Motor neuron (in vitro differentiated cells): ENCODE results near the gene COL27A1. TPM values are rescaled to one million over a fixed set of nuclear protein-coding genes. Genes with fewer than 3 reads are reported as not detected.

ENCODE experiments used
- ATAC-seq, 8 experiments: fragments of 200-7000 bp; cut with Tn5 transposase; replicated peaks in 6 of 8; 2 replicates each; pipeline ENCODE4 v1.8.0; 2021; ENCODE audit warnings: mild to moderate bottlenecking in 8 of 8, moderate library complexity in 8 of 8
- H3K27ac ChIP-seq, 2 donors: fragments of 250-450 bp; sonication (Bioruptor Pico); 2 replicates each; pipeline ENCODE4 v1.9.0; 2021; ENCODE audit warnings: antibody characterized with exemption in 2 of 2, mild to moderate bottlenecking in 2 of 2, moderate library complexity in 1 of 2
- H3K4me1 ChIP-seq, 2 donors: fragments of 250-450 bp; sonication (Bioruptor Pico); replicated peaks in 1 of 2; 2 replicates each; pipeline ENCODE4 v1.6.1; 2021; ENCODE audit warnings: antibody characterized with exemption in 2 of 2, mild to moderate bottlenecking in 2 of 2, moderate library complexity in 1 of 2
- H3K4me3 ChIP-seq, 5 donors: fragments of 250-450 bp; sonication (Bioruptor Pico); 2 replicates each; pipeline ENCODE4 v1.9.0; 2021; ENCODE audit warnings: antibody characterized with exemption in 5 of 5, mild to moderate bottlenecking in 5 of 5, moderate library complexity in 4 of 5
- WGBS, 10 experiments: fragments of 450-650 bp; shearing (Covaris generic); methylation state at CpG; one replicate each; pipeline ENCODE4 v1.0.0; 2022; 5-methylcytosine and 5-hydroxymethylcytosine counted together
- in situ Hi-C, 9 experiments: fragments of 400-800 bp; cut with MboI; loops; one replicate each; pipeline ENCODE4 v1.15.0; 2021; ENCODE audit warnings: low sequenced_read_pairs in 9 of 9, low pct_unique_long_range_greater_than_20kb in 2 of 9; ENCODE audit not compliant: unreplicated experiment in 9 of 9
- total RNA-seq, 8 experiments: library from RNA; unstranded; fragments of 300-600 nt; gene quantifications; 2 replicates each; pipeline versions ENCODE4 v1.2.3 to v1.2.4, GENCODE V29; 2022

The COL27A1 gene
- total RNA-seq, 8 experiments from 2014 or later, result 0.54 to 40.3 (median 4.2) TPM

GRCh38 chr9:114140401-114140800 lies 14.9 kb upstream of the COL27A1 start:
- ATAC-seq, result no peak
- Histone ChIP-seq H3K27ac (no peak overlapping the region), H3K4me1 (no peaks in the 10 kb centered on the region), H3K4me3 (no peak overlapping the region)
- in situ Hi-C loops, result loop anchor here in 1 of 9 experiments (25.0 kb wide), 1 partner anchor 103 kb away; no protein-coding TSS in a partner anchor
- 20 to 100% (median 80%) methylated on average over 1 to 2 of the region's 2 CpGs; no CpG with 5 or more reads in 7 of the 10 experiments for WGBS, 10 experiments

- H3K4me1 ChIP-seq, result no peaks in the 10 kb centered on the region
- no peak overlapping the region for H3K4me3 ChIP-seq
- H3K27ac ChIP-seq, result no peak overlapping the region
- WGBS, 10 experiments, result 7 to 100% (median 57%) methylated on average over 1 to 4 of the region's 4 CpGs; no CpG with 5 or more reads in 3 of the 10 experiments
- ATAC-seq, result no peak
- in situ Hi-C loops, result loop anchor here in 1 of 9 experiments (25.0 kb wide), 1 partner anchor 104 kb away; no protein-coding TSS in a partner anchor
Observed at GRCh38 chr9:114140850-114141249, 14.5 kb upstream of the COL27A1 start.

GRCh38 chr9:114141553-114142402 lies 13.6 kb upstream of the COL27A1 start:
- WGBS, 10 experiments, result 20 to 100% (median 50%) methylated on average over 1 to 5 of the region's 7 CpGs; no CpG with 5 or more reads in 3 of the 10 experiments
- no peaks in the 10 kb centered on the region for H3K4me1 ChIP-seq
- H3K4me3 ChIP-seq, result no peak overlapping the region
- in situ Hi-C loops, result loop anchor here in 1 of 9 experiments (25.0 kb wide), 1 partner anchor 104 kb away; no protein-coding TSS in a partner anchor
- ATAC-seq, result peak in 2 of 8 experiments; percentile 23 to 76
- no peak overlapping the region for H3K27ac ChIP-seq

- Histone ChIP-seq H3K4me3 (no peak overlapping the region), H3K27ac (no peak overlapping the region), H3K4me1 (no peaks in the 10 kb centered on the region)
- peak in 2 of 8 experiments; percentile 57 to 78 for ATAC-seq
- WGBS, 10 experiments, result 0 to 100% (median 80%) methylated on average over 1 to 4 of the region's 5 CpGs; no CpG with 5 or more reads in 3 of the 10 experiments
- in situ Hi-C loops, result loop anchor here in 1 of 9 experiments (25.0 kb wide), 1 partner anchor 106 kb away; no protein-coding TSS in a partner anchor
Observed at GRCh38 chr9:114143234-114143633, 12.1 kb upstream of the COL27A1 start.

GRCh38 chr9:114146735-114147134 lies 8.6 kb upstream of the COL27A1 start:
- 13 to 100% (median 74%) methylated on average over 1 to 5 of the region's 6 CpGs for WGBS, 10 experiments
- no peak for ATAC-seq
- Histone ChIP-seq H3K4me1 (no peaks in the 10 kb centered on the region), H3K27ac (no peak overlapping the region), H3K4me3 (no peak overlapping the region)
- in situ Hi-C loops, result loop anchor here in 1 of 9 experiments (25.0 kb wide), 1 partner anchor 109 kb away; no protein-coding TSS in a partner anchor

GRCh38 chr9:114149181-114149580 lies 6.2 kb upstream of the COL27A1 start:
- H3K4me3 ChIP-seq, result no peak overlapping the region
- ATAC-seq, result no peak
- 94 to 100% (median 100%) methylated on average over 1 to 5 of the region's 5 CpGs; no CpG with 5 or more reads in 5 of the 10 experiments for WGBS, 10 experiments
- no peak overlapping the region for H3K27ac ChIP-seq
- in situ Hi-C loops, result loop anchor here in 1 of 9 experiments (25.0 kb wide), 1 partner anchor 112 kb away; no protein-coding TSS in a partner anchor
- peaks cover 4 to 6% of the 10 kb centered on the region in 2 donors for H3K4me1 ChIP-seq

GRCh38 chr9:114149765-114150340 lies 5.5 kb upstream of the COL27A1 start:
- Histone ChIP-seq H3K27ac (no peak overlapping the region), H3K4me3 (no peak overlapping the region), H3K4me1 (peaks cover 4 to 8% of the 10 kb centered on the region in 2 donors)
- ATAC-seq, result no peak
- in situ Hi-C loops, result loop anchor here in 1 of 9 experiments (25.0 kb wide), 1 partner anchor 113 kb away; no protein-coding TSS in a partner anchor
- 66 to 100% (median 81%) methylated on average over 2 to 4 of the region's 4 CpGs; no CpG with 5 or more reads in 3 of the 10 experiments for WGBS, 10 experiments

- in situ Hi-C loops, result no loop called here
- WGBS, 10 experiments, result 0 to 91% (median 71%) methylated on average over 1 to 8 of the region's 8 CpGs; no CpG with 5 or more reads in 2 of the 10 experiments
Observed at GRCh38 chr9:114150608-114151007, 4.7 kb upstream of the COL27A1 start.

GRCh38 chr9:114151426-114151956 lies 3.8 kb upstream of the COL27A1 start:
- Histone ChIP-seq H3K27ac (no peak overlapping the region), H3K4me3 (no peak overlapping the region), H3K4me1 (peaks cover 5 to 10% of the 10 kb centered on the region in 2 donors)
- no peak for ATAC-seq
- in situ Hi-C loops, result no loop called here
- 13 to 100% (median 43%) methylated on average over 1 to 4 of the region's 5 CpGs; no CpG with 5 or more reads in 4 of the 10 experiments for WGBS, 10 experiments

More at GRCh38 chr9:114150608-114151007, 4.7 kb upstream of the COL27A1 start:
- ATAC-seq, result no peak
- Histone ChIP-seq H3K27ac (no peak overlapping the region), H3K4me3 (no peak overlapping the region), H3K4me1 (peaks cover 4 to 8% of the 10 kb centered on the region in 2 donors)

- ATAC-seq, result peak in 3 of 8 experiments; percentile 19 to 51 (median 19)
- H3K4me1 ChIP-seq, result peaks cover 10 to 11% of the 10 kb centered on the region in 2 donors
Observed at GRCh38 chr9:114153761-114154599, 1.4 kb upstream of the COL27A1 start.

GRCh38 chr9:114154600-114155102 lies 686 bp upstream of the COL27A1 start:
- no peak for ATAC-seq
- Histone ChIP-seq H3K4me3 (peak overlapping the region; percentile 24 to 30 (median 30)), H3K27ac (no peak overlapping the region), H3K4me1 (peaks cover 10 to 11% of the 10 kb centered on the region in 2 donors)
- 0 to 40% (median 4%) methylated on average over 1 to 14 of the region's 23 CpGs; no CpG with 5 or more reads in 3 of the 10 experiments for WGBS, 10 experiments
- in situ Hi-C loops, result no loop called here

More at GRCh38 chr9:114153761-114154599, 1.4 kb upstream of the COL27A1 start:
- Histone ChIP-seq H3K27ac (no peak overlapping the region), H3K4me3 (peak overlapping the region; percentile 24 to 30 (median 30))
- in situ Hi-C loops, result no loop called here
- WGBS, 10 experiments, result 0 to 5% (median 1%) methylated on average over 4 to 16 of the region's 80 CpGs; no CpG with 5 or more reads in 4 of the 10 experiments
